ENCODE measurements around the gene CIPC. TPM values are rescaled to one million over a fixed set of nuclear protein-coding genes. Genes with fewer than 3 reads are reported as not detected.
A peak's percentile ranks its signal among the peaks of the same experiment; 100 is the strongest.

CIPC gene
- total and polyA plus RNA-seq, 2 of the 13 experiments (the other 11 are each of a cell fraction or from before 2014, with no cell fraction given): 7.6 to 13.9 TPM

GRCh38 chr14:77097006-77097699, 905 bp upstream of the CIPC start (continued):
- TF ChIP-seq RORA (CRISPR knock-in tag; IDR thresholded peaks at IDR 0.05): no peak
- TF ChIP-seq ZNF431 (CRISPR knock-in tag; IDR thresholded peaks at IDR 0.05; ENCODE audit: borderline replicate concordance, low read depth): no peak
- TF ChIP-seq DRAP1 (CRISPR knock-in tag; IDR thresholded peaks at IDR 0.05): no peak
- TF ChIP-seq NR2F6 (IDR thresholded peaks at IDR 0.05): no peak
- TF ChIP-seq NR2F6 (CRISPR knock-in tag; IDR thresholded peaks at IDR 0.05): peak; percentile 9; the same call in 1 of the 2 replicates
- TF ChIP-seq ZNF629 (CRISPR knock-in tag; conservative IDR thresholded peaks at IDR 0.05): no peak
- TF ChIP-seq MYNN (CRISPR knock-in tag; IDR thresholded peaks at IDR 0.05; ENCODE audit: low read depth): no peak
- peak; percentile 35; the same call in 1 of the 2 replicates for TF ChIP-seq ZNF780A (CRISPR knock-in tag; IDR thresholded peaks at IDR 0.05)
- TF ChIP-seq NONO (IDR thresholded peaks at IDR 0.05): no peak
- TF ChIP-seq NONO (CRISPR knock-in tag; conservative IDR thresholded peaks at IDR 0.05): no peak
- TF ChIP-seq NR0B2 (CRISPR knock-in tag; IDR thresholded peaks at IDR 0.05): no peak
- no peak for TF ChIP-seq ZNF850 (CRISPR knock-in tag; conservative IDR thresholded peaks at IDR 0.05)
- no peak for TF ChIP-seq ARHGAP35 (CRISPR knock-in tag; IDR thresholded peaks at IDR 0.05; ENCODE audit: borderline replicate concordance)
- no peak for TF ChIP-seq SOX5 (CRISPR knock-in tag; IDR thresholded peaks at IDR 0.05; ENCODE audit: borderline replicate concordance)
- TF ChIP-seq NKX3-1 (CRISPR knock-in tag; IDR thresholded peaks at IDR 0.05): no peak
- no peak for TF ChIP-seq ISX (CRISPR knock-in tag; conservative IDR thresholded peaks at IDR 0.05)
- no peak for TF ChIP-seq ETS1 (CRISPR knock-in tag; IDR thresholded peaks at IDR 0.05)
- no peak for TF ChIP-seq MTF1 (CRISPR knock-in tag; IDR thresholded peaks at IDR 0.05)
- TF ChIP-seq HOXA5 (CRISPR knock-in tag; IDR thresholded peaks at IDR 0.05): no peak
- TF ChIP-seq ZBTB40 (IDR thresholded peaks at IDR 0.05): no peak
- TF ChIP-seq ZBTB40 (CRISPR knock-in tag; IDR thresholded peaks at IDR 0.05): no peak
